CD4-positive, alpha-beta memory T cell (primary cell): ENCODE results near the gene CACNA1C. TPM values are rescaled to one million over a fixed set of nuclear protein-coding genes. Genes with fewer than 3 reads are reported as not detected.

Experiments used
- CTCF ChIA-PET: fragments of 350-600 bp; sonication (Branson Sonifier 250); formaldehyde crosslinking; loops from one replicate; lab custom pipeline; 2021; ENCODE audit warnings: inconsistent platforms; ENCODE audit not compliant: partially characterized antibody; lab: Charles Lee
- POLR2A ChIA-PET: fragments of 350-600 bp; sonication (Branson Sonifier 250); formaldehyde crosslinking; loops from one replicate; lab custom pipeline; 2021; ENCODE audit not compliant: partially characterized antibody; lab: Charles Lee
- DNase-seq, 5 donors: peaks; one replicate each; pipeline versions ENCODE4 v3.0.0 to v3.0.0-alpha.2; 2020 to 2022; ENCODE audit warnings: mixed read lengths in 1 of 5
- H3K27ac ChIP-seq: one replicate; pipeline ENCODE4 v1.7.0; 2013; ENCODE audit warnings: low read depth, low read length
- H3K27me3 ChIP-seq: 2 replicates; pipeline ENCODE4 v1.7.0; 2013; ENCODE audit warnings: mild to moderate bottlenecking, low read length, moderate library complexity; ENCODE audit not compliant: insufficient read depth
- H3K36me3 ChIP-seq: 2 replicates; pipeline ENCODE4 v1.7.0; 2013; ENCODE audit warnings: mild to moderate bottlenecking, low read length, moderate library complexity; ENCODE audit not compliant: insufficient read depth
- H3K4me1 ChIP-seq: 2 replicates; pipeline ENCODE4 v1.7.0; 2013; ENCODE audit warnings: mild to moderate bottlenecking, low read length, moderate library complexity; ENCODE audit not compliant: insufficient read depth
- H3K4me3 ChIP-seq, 2 donors: one replicate each; pipeline ENCODE4 v1.7.0; 2013; ENCODE audit warnings: low read length in 2 of 2, mild to moderate bottlenecking in 1 of 2
- H3K9me3 ChIP-seq, 2 donors: one replicate each; pipeline ENCODE4 v1.7.0; 2013; ENCODE audit warnings: low read length in 2 of 2, control low read depth in 1 of 2; ENCODE audit not compliant: control insufficient read depth in 1 of 2
- H3K27ac Mint-ChIP-seq, 7 donors: one replicate each; pipeline ENCODE4 v1.8.0; 2020 to 2021; ENCODE audit warnings: mixed read lengths in 7 of 7, mild to moderate bottlenecking in 6 of 7, inconsistent platforms in 3 of 7, moderate library complexity in 3 of 7
- H3K27me3 Mint-ChIP-seq, 2 donors: one replicate each; pipeline ENCODE4 v1.8.0; 2020 to 2021; ENCODE audit warnings: mixed read lengths in 2 of 2
- H3K36me3 Mint-ChIP-seq, 2 donors: one replicate each; pipeline ENCODE4 v1.8.0; 2020 to 2021; ENCODE audit warnings: mixed read lengths in 2 of 2, inconsistent platforms in 1 of 2, mild to moderate bottlenecking in 1 of 2
- H3K4me1 Mint-ChIP-seq, 4 donors: one replicate each; pipeline ENCODE4 v1.8.0; 2020 to 2021; ENCODE audit warnings: mixed read lengths in 4 of 4, mild to moderate bottlenecking in 1 of 4
- H3K4me3 Mint-ChIP-seq, 8 donors: one replicate each; pipeline ENCODE4 v1.8.0; 2020 to 2021; ENCODE audit warnings: mixed read lengths in 8 of 8, mild to moderate bottlenecking in 7 of 8, moderate library complexity in 6 of 8, inconsistent platforms in 3 of 8
- H3K9me3 Mint-ChIP-seq, 8 donors: one replicate each; pipeline ENCODE4 v1.8.0; 2020 to 2021; ENCODE audit warnings: mixed read lengths in 8 of 8, mild to moderate bottlenecking in 5 of 8, inconsistent platforms in 3 of 8, moderate library complexity in 1 of 8
- intact Hi-C: fragments of 100-400 bp; cut with micrococcal nuclease; formaldehyde crosslinking; loops from one replicate; pipeline ENCODE4 v1.15.1; 2023
- polyA plus RNA-seq, 2 donors: library from polyadenylated mRNA; unstranded; fragments of 300-500 nt; fragmentation: Illumina TruSeq; gene quantifications; one replicate each; pipeline ENCODE4 v1.2.3, GENCODE V29; 2021
- total RNA-seq, 2 experiments: library from RNA; stranded (reverse); gene quantifications; one replicate each; pipeline ENCODE4 v1.2.3, GENCODE V29; 2021

Gene CACNA1C
- total and polyA plus RNA-seq, 4 experiments from 2014 or later: 0.05 to 0.21 (median 0.07) TPM

DNA sequence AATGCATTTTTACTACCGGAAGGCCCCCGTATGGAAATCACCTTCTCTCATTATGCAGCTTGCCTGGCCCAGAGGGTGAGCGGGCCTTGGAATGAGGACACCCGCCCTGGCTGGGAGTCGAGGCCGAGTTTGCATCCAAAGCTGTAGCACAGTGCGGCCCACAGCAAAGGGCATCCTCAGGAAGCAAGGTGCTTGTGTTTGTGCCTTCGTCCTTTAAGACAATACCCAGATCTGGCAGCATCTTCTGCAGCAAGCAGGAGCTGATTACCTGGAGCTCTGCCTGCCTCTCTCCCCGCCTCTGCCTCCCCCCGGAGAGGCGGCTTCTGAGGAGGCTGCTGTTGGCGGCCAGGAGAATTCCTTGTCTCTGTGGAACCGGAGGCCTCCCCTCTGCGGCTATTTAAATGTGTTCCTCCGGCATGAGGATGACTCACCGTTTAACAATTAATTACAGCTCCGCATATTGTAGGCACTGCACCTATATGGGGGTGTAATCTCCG is 145.3 kb downstream of the CACNA1C start:
- Histone ChIP-seq H3K4me3 (no peak overlapping the region), H3K27me3 (no peaks in the 10 kb centered on the region), H3K36me3 (no peaks in the 10 kb centered on the region), H3K27ac (no peak overlapping the region), H3K9me3 (no peaks in the 10 kb centered on the region), H3K4me1 (no peaks in the 10 kb centered on the region)
- intact Hi-C loops: no loop called here
- peaks cover 2 to 6% of the 10 kb centered on the region in 2 donors for H3K27me3 Mint-ChIP-seq
- no peaks in the 10 kb centered on the region for H3K9me3 Mint-ChIP-seq
- no peak for DNase-seq
- no peaks in the 10 kb centered on the region for H3K4me1 Mint-ChIP-seq
- H3K27ac Mint-ChIP-seq: no peak overlapping the region
- no peak overlapping the region for H3K4me3 Mint-ChIP-seq
- POLR2A ChIA-PET: no interaction called here
- CTCF ChIA-PET: interaction anchor here (0.5 kb wide), 1 partner anchor 16 kb away, joined by 4 read pairs; no protein-coding TSS in a partner anchor
- no peaks in the 10 kb centered on the region for H3K36me3 Mint-ChIP-seq

DNA sequence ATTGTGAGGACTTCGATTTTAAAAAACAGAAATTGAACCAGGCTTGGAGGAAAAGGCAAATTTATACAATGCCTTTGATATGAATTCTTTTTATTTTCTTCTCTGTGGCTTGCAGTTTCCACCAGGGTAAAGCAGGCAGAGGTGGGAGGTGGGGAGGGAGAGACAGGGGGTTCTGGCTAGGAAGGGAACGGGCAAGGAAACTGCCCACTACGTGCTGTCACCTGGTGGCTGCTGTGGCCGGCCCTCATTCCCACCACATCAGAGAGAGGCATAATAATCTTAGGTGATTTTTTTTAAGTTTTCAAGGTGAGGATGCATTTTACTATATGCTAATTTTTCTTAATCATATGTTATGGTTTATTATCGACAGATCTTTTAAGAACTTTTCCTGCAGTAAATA is 145.8 kb downstream of the CACNA1C start:
- POLR2A ChIA-PET: no interaction called here
- Histone ChIP-seq H3K4me1 (no peaks in the 10 kb centered on the region), H3K27me3 (no peaks in the 10 kb centered on the region), H3K36me3 (no peaks in the 10 kb centered on the region), H3K27ac (no peak overlapping the region), H3K4me3 (no peak overlapping the region), H3K9me3 (no peaks in the 10 kb centered on the region)
- no peak for DNase-seq
- intact Hi-C loops: no loop called here
- no peaks in the 10 kb centered on the region for H3K4me1 Mint-ChIP-seq
- H3K27me3 Mint-ChIP-seq: peaks cover 2 to 6% of the 10 kb centered on the region in 2 donors
- no peak overlapping the region for H3K27ac Mint-ChIP-seq
- CTCF ChIA-PET: interaction anchor here (0.5 kb wide), 1 partner anchor 17 kb away, joined by 4 read pairs; no protein-coding TSS in a partner anchor
- no peaks in the 10 kb centered on the region for H3K9me3 Mint-ChIP-seq
- no peak overlapping the region for H3K4me3 Mint-ChIP-seq
- no peaks in the 10 kb centered on the region for H3K36me3 Mint-ChIP-seq

DNA sequence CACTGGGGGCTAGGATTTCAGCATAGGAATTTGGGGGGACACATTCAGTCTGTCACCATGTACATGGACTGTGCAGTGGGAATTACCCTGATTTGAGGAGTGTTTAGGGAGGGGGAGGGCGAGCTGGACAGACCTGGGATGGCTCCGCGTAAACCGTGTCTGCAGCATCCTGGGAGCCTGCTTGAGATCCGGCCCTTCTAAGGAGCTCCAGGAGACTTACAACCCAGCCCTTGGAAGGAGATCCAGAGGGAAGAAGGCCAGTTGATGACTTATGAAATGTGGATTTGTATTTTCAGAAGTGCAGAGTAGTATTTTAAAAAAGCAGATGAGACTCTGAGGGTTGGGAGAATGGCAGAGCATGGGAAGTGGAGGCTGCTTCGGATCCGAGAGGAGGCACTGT is 153.2 kb downstream of the CACNA1C start:
- no peaks in the 10 kb centered on the region for H3K4me1 Mint-ChIP-seq
- H3K36me3 ChIP-seq: no peaks in the 10 kb centered on the region
- intact Hi-C loops: no loop called here
- H3K4me3 Mint-ChIP-seq: no peak overlapping the region
- no peak overlapping the region for H3K4me3 ChIP-seq
- H3K27me3 Mint-ChIP-seq: peaks cover 0 to 11% of the 10 kb centered on the region in 2 donors
- DNase-seq: no peak
- H3K27ac ChIP-seq: no peak overlapping the region
- H3K36me3 Mint-ChIP-seq: no peaks in the 10 kb centered on the region
- POLR2A ChIA-PET: no interaction called here
- H3K27ac Mint-ChIP-seq: peak overlapping the region in 1 of 7 donors; percentile 16
- no peaks in the 10 kb centered on the region for H3K4me1 ChIP-seq
- CTCF ChIA-PET: no interaction called here
- no peaks in the 10 kb centered on the region for H3K27me3 ChIP-seq
- H3K9me3 ChIP-seq: no peaks in the 10 kb centered on the region
- peaks cover 0 to 2% (median 0%) of the 10 kb centered on the region in 8 donors for H3K9me3 Mint-ChIP-seq

DNA sequence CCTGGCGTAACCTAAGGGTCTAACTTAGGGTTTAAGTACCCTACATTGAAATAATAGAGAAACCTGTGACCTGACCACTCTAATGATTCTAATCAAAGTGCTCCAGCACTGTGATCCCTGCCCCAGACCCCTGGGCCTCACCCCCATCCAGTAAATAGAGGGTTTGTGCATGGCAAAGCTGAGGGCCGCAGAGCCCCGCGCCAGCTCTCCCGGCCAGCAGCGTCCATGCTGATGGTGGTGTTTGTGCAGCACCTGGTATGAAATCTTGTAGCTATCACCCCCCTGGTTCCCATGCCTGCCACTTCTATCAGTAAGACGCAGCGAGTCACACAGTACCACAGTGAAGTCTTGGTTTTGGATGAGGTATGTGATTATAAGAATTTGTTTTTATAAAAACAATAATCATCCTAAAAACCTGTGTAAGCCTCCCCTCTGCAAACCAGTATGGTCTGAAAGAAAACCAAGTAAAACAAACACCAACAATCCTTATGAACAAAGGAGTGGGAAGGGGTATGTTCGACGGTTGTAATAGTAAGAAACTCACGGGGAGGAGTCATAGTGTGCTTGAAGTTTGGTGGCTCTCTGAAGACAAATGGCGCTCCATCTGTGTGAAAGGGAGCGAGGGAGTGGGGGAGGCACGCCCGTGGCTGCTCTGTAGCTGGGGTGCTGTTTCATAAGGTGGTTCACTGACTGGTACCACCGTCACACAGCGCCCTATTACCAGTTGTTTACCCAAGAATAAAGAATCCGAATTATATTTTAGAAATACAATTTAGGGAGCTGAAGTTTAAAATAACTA is 156.2 kb downstream of the CACNA1C start:
- no peaks in the 10 kb centered on the region for H3K36me3 Mint-ChIP-seq
- DNase-seq: no peak
- Histone ChIP-seq H3K27me3 (no peaks in the 10 kb centered on the region), H3K4me3 (no peak overlapping the region), H3K27ac (no peak overlapping the region), H3K4me1 (no peaks in the 10 kb centered on the region), H3K36me3 (no peaks in the 10 kb centered on the region), H3K9me3 (no peaks in the 10 kb centered on the region)
- H3K27ac Mint-ChIP-seq: no peak overlapping the region
- intact Hi-C loops: no loop called here
- POLR2A ChIA-PET: no interaction called here
- CTCF ChIA-PET: no interaction called here
- H3K4me3 Mint-ChIP-seq: no peak overlapping the region
- peaks cover 0 to 8% of the 10 kb centered on the region in 2 donors for H3K27me3 Mint-ChIP-seq
- peaks cover 0 to 2% (median 0%) of the 10 kb centered on the region in 8 donors for H3K9me3 Mint-ChIP-seq
- no peaks in the 10 kb centered on the region for H3K4me1 Mint-ChIP-seq

DNA sequence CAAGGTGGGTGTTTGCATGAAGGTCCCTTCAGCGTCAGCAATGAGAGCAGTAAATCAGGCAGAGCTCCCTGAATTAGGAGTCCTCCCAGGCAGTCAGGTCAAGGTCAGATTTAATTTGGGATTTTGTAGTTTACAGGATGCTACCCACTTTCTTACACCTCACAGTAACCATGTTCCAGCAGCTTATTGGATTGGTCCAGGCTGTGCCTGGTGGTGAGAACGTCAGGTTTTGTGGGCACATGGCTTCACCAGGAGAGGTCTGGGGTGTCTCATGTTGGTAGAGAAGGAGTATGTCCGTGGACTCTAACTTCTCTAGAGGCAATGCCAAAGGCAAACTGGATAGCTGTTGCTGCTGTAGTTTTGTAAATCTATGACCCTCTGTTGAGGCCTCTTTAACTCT is 158.3 kb downstream of the CACNA1C start:
- Mint-ChIP-seq H3K4me1 (no peaks in the 10 kb centered on the region), H3K27me3 (peaks cover 0 to 15% of the 10 kb centered on the region in 2 donors), H3K27ac (no peak overlapping the region), H3K9me3 (peaks cover 0 to 2% (median 0%) of the 10 kb centered on the region in 8 donors), H3K4me3 (no peak overlapping the region), H3K36me3 (no peaks in the 10 kb centered on the region)
- no peaks in the 10 kb centered on the region for H3K4me1 ChIP-seq
- H3K36me3 ChIP-seq: no peaks in the 10 kb centered on the region
- no peaks in the 10 kb centered on the region for H3K27me3 ChIP-seq
- ChIA-PET CTCF (no interaction called here), POLR2A (no interaction called here)
- no peak for DNase-seq
- H3K9me3 ChIP-seq: no peaks in the 10 kb centered on the region
- intact Hi-C loops: no loop called here
- H3K4me3 ChIP-seq: no peak overlapping the region
- H3K27ac ChIP-seq: no peak overlapping the region

DNA sequence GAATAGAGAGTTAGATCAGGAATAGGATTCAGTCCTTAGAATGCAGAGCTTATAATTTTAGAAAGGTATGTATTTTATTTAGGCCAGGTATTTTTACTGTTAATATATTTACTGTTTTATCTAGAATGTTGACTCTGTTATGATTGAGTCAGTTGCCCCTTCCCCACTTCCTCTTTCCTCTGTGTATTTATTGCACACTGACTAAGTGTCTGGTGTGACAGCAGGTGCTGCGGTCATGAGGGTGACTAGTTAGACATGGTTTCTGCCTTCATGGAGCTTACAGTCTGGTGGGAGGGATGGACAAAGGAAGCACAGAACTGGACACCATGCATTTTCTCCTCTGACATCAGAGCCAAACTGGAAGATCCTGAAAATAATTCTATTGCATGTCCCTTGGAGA is 159.8 kb downstream of the CACNA1C start:
- Histone ChIP-seq H3K27me3 (no peaks in the 10 kb centered on the region), H3K4me3 (no peak overlapping the region), H3K9me3 (no peaks in the 10 kb centered on the region), H3K4me1 (no peaks in the 10 kb centered on the region), H3K27ac (no peak overlapping the region), H3K36me3 (no peaks in the 10 kb centered on the region)
- ChIA-PET CTCF (no interaction called here), POLR2A (no interaction called here)
- Mint-ChIP-seq H3K4me1 (no peaks in the 10 kb centered on the region), H3K4me3 (no peak overlapping the region), H3K9me3 (peaks cover 0 to 2% (median 0%) of the 10 kb centered on the region in 8 donors), H3K36me3 (no peaks in the 10 kb centered on the region), H3K27ac (peak overlapping the region in 1 of 7 donors; percentile 14), H3K27me3 (peaks cover 1 to 15% of the 10 kb centered on the region in 2 donors)
- no peak for DNase-seq
- intact Hi-C loops: no loop called here

DNA sequence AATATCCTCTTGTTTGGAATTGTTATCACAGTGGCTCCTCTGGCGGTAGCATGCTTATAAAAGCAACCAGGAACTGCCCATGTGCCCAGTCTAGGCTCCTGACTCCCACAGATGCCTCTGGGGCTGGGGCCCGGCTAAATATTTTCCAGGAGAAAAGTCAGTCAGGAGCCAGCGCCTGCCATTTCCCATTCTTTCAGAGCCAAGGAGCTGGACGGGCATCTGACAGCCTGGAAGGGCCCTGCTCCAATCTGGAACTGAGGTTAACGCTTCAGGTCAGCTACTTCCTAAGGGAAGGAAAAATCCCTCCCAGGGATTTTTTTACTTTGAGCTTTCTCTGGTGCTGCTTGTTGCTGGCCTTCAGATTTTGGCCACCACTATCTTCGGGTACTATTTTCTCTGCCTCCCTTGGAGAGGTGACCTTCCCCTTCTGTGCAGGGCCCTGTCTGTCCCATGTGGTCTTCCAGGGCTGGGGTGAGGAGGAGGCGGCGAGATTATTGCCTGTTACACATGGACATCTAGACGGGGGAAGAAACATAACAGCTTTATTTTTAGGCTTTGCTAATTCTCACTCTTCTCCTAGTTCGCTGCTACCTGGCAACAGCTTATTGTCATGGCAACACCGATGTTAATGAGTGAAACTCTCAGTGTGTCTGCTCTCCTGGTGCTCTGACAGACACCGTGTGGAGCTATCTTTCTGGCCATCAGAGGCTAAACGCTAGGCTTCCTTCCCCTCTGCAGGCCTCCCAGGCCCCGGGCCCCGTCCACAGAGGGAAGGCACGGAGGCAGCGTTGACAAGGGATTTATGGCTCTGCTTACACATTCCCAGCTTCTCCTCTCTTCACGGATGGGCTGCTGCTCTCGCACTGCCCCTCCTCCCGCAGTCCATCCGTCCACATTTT is 160.4 kb downstream of the CACNA1C start:
- Histone ChIP-seq H3K36me3 (no peaks in the 10 kb centered on the region), H3K27ac (no peak overlapping the region), H3K4me3 (no peak overlapping the region), H3K9me3 (no peaks in the 10 kb centered on the region), H3K4me1 (no peaks in the 10 kb centered on the region), H3K27me3 (no peaks in the 10 kb centered on the region)
- CTCF ChIA-PET: no interaction called here
- Mint-ChIP-seq H3K4me1 (no peaks in the 10 kb centered on the region), H3K27me3 (peaks cover 3 to 15% of the 10 kb centered on the region in 2 donors), H3K4me3 (no peak overlapping the region), H3K27ac (no peak overlapping the region), H3K9me3 (peaks cover 0 to 2% (median 0%) of the 10 kb centered on the region in 8 donors), H3K36me3 (no peaks in the 10 kb centered on the region)
- DNase-seq: no peak
- POLR2A ChIA-PET: no interaction called here
- intact Hi-C loops: no loop called here
